K562 (cell line): ENCODE measurements around the gene NQO2. TPM values are rescaled to one million over a fixed set of nuclear protein-coding genes. Genes with fewer than 3 reads are reported as not detected.
A peak's percentile ranks its signal among the peaks of the same experiment; 100 is the strongest.

Source experiments
- ATF3 ChIP-seq, 2 experiments: fragments of 450-650 bp in 1 of 2; sonication (generic) in 1 of 2; formaldehyde crosslinking in 1 of 2; IDR thresholded peaks in 1 of 2; conservative IDR thresholded peaks in 1 of 2; 2 replicates each; pipeline versions ENCODE4 v1.6.1 to v1.8.1; 2016 to 2023; ENCODE audit warnings: mild to moderate bottlenecking in 2 of 2, moderate library complexity in 2 of 2, inconsistent platforms in 1 of 2, missing genetic modification reagents in 1 of 2
- CTBP1 ChIP-seq: fragments of 450-650 bp; IDR thresholded peaks from 2 replicates; pipeline ENCODE4 v1.6.1; 2016; ENCODE audit warnings: borderline replicate concordance
- FOSL1 ChIP-seq: fragments of 200-800 bp; sonication (Bioruptor generic); conservative IDR thresholded peaks from 2 replicates; pipeline ENCODE4 v1.6.1; 2016; ENCODE audit warnings: missing genetic modification characterization, missing compliant biosample characterization
- MGA ChIP-seq: fragments of 450-650 bp; IDR thresholded peaks from 2 replicates; pipeline ENCODE4 v1.6.1; 2016; ENCODE audit warnings: mild to moderate bottlenecking, moderate library complexity
- SREBF1 ChIP-seq: fragments of 150-350 bp; IDR thresholded peaks from 2 replicates; pipeline ENCODE4 v1.6.1; 2014; ENCODE audit warnings: antibody characterized with exemption, low read depth, low read length, borderline replicate concordance
- THRB ChIP-seq: fragments of 450-650 bp; formaldehyde crosslinking; conservative IDR thresholded peaks from 2 replicates; pipeline ENCODE4 v1.4.0; 2022; ENCODE audit warnings: mild to moderate bottlenecking, missing genetic modification characterization
- ZNF184 ChIP-seq: sonication (generic); formaldehyde crosslinking; IDR thresholded peaks from 2 replicates; pipeline ENCODE4 v1.5.0; 2020; ENCODE audit warnings: missing genetic modification reagents
- ZNF444 ChIP-seq: fragments of 250-450 bp; sonication (Bioruptor Pico); IDR thresholded peaks from 2 replicates; pipeline ENCODE4 v1.4.0; 2020; ENCODE audit warnings: mild to moderate bottlenecking, moderate library complexity
- ZNF592 ChIP-seq: fragments of 450-650 bp; IDR thresholded peaks from 2 replicates; pipeline ENCODE4 v1.6.1; 2017; ENCODE audit warnings: antibody characterized with exemption, mild to moderate bottlenecking
- polyA plus RNA-seq, 8 experiments: library from polyadenylated mRNA; depleted of rRNA in 4 of 8; stranded (reverse) in 5 of 8; unstranded in 3 of 8; fragments of >200 nt; fragmentation: Nextera tagmentation in 2 of 8; fragmentation: Illumina TruSeq in 1 of 8; extraction: Ambion mirVana in 2 of 8; extraction: Trizol in 1 of 8; gene quantifications; 2 replicates each; pipeline versions ENCODE4 v1.2.1 to v1.2.3, GENCODE V29; 2011 to 2014; ENCODE audit warnings: inconsistent platforms in 1 of 8, missing spikeins in 1 of 8
- total RNA-seq, 7 experiments: library from RNA; depleted of rRNA in 6 of 7; stranded (reverse); fragments of >200 nt in 6 of 7; fragmentation: Illumina TruSeq in 2 of 7; extraction: Trizol in 2 of 7; gene quantifications; 2 replicates each; pipeline versions ENCODE4 v1.2.1 to v1.2.3, GENCODE V29; 2011 to 2021; ENCODE audit warnings: low replicate concordance in 1 of 7

Gene NQO2
- total and polyA plus RNA-seq, 9 of the 15 experiments (the other 6 are each of a cell fraction or from before 2014, with no cell fraction given): 54.6 to 214 (median 116) TPM

GRCh38 chr6:2976571-2977085 is 23.1 kb upstream of the NQO2 start (continued):
- TF ChIP-seq ATF3 (IDR thresholded peaks at IDR 0.05): peak; percentile 71
- TF ChIP-seq ATF3 (CRISPR knock-in tag; conservative IDR thresholded peaks at IDR 0.05): no peak
- no peak for TF ChIP-seq SREBF1
- no peak for TF ChIP-seq ZNF444 (CRISPR knock-in tag)
- no peak for TF ChIP-seq THRB (CRISPR knock-in tag)
- peak; percentile 73 for TF ChIP-seq FOSL1 (tag)
- TF ChIP-seq ZNF184 (CRISPR knock-in tag): no peak
- 0 out of 2 replicates have a peak, but pooled peaks have one; percentile 17 for TF ChIP-seq MGA
- TF ChIP-seq ZNF592: peak; percentile 34; the same call in 1 of the 2 replicates
- TF ChIP-seq CTBP1: no peak
